ENCODE results near the gene AGR3. TPM values are rescaled to one million over a fixed set of nuclear protein-coding genes. Genes with fewer than 3 reads are reported as not detected.

Gene AGR3
- total RNA-seq, result not detected in 2 replicates

GRCh38 chr7:16881844-16882243 is at the start of gene AGR3:
Gene AGR3, minus strand, starts transcription at chr7:16881983. Its CDS starts 3,365 bp downstream, at chr7:16878618.
- H3K4me3 ChIP-seq (ENCODE audit: low read depth, low read length), result no peak within 1 kb of the TSS
- DNase-seq (ENCODE audit: low read depth), result no peak
- no peak for TF ChIP-seq CTCF (conservative IDR thresholded peaks at IDR 0.05; ENCODE audit: low read depth, low read length)

- DNase-seq (ENCODE audit: low read depth), result no peak
- H3K4me3 ChIP-seq (ENCODE audit: low read depth, low read length), result no peak overlapping the region
- no peak for TF ChIP-seq CTCF (conservative IDR thresholded peaks at IDR 0.05; ENCODE audit: low read depth, low read length)
These were observed 49.2 kb upstream of the AGR3 start for GRCh38 chr7:16930946-16931345.

- no peak overlapping the region for H3K4me3 ChIP-seq (ENCODE audit: low read depth, low read length)
- no peak for DNase-seq (ENCODE audit: low read depth)
- no peak for TF ChIP-seq CTCF (conservative IDR thresholded peaks at IDR 0.05; ENCODE audit: low read depth, low read length)
These were observed 47.5 kb upstream of the AGR3 start for GRCh38 chr7:16929146-16929762.

GRCh38 chr7:16926861-16927260 is 45.1 kb upstream of the AGR3 start:
- TF ChIP-seq CTCF (conservative IDR thresholded peaks at IDR 0.05; ENCODE audit: low read depth, low read length), result no peak
- no peak overlapping the region for H3K4me3 ChIP-seq (ENCODE audit: low read depth, low read length)
- DNase-seq (ENCODE audit: low read depth), result no peak

GRCh38 chr7:16926283-16926682 is 44.5 kb upstream of the AGR3 start:
- H3K4me3 ChIP-seq (ENCODE audit: low read depth, low read length), result no peak overlapping the region
- no peak for DNase-seq (ENCODE audit: low read depth)
- peak; percentile 86 for TF ChIP-seq CTCF (conservative IDR thresholded peaks at IDR 0.05; ENCODE audit: low read depth, low read length)

GRCh38 chr7:16925609-16926008 is 43.8 kb upstream of the AGR3 start:
- no peak for DNase-seq (ENCODE audit: low read depth)
- TF ChIP-seq CTCF (conservative IDR thresholded peaks at IDR 0.05; ENCODE audit: low read depth, low read length), result no peak
- H3K4me3 ChIP-seq (ENCODE audit: low read depth, low read length), result no peak overlapping the region

GRCh38 chr7:16923019-16923418 is 41.2 kb upstream of the AGR3 start:
- no peak for DNase-seq (ENCODE audit: low read depth)
- no peak for TF ChIP-seq CTCF (conservative IDR thresholded peaks at IDR 0.05; ENCODE audit: low read depth, low read length)
- no peak overlapping the region for H3K4me3 ChIP-seq (ENCODE audit: low read depth, low read length)

All from epithelial cell of proximal tubule (primary cell).